HL-60 (cell line): ENCODE measurements around the gene FAM149A.

Experiments
- DNase-seq, 2 experiments: peaks; one replicate each; pipeline ENCODE4 v3.0.0-alpha.2; 2010 to 2020; ENCODE audit warnings: low read depth in 1 of 2, low spot score in 1 of 2
- H3K27ac ChIP-seq: fragments of 250-450 bp; sonication (Bioruptor Pico); replicated peaks from 2 replicates; pipeline ENCODE4 v1.5.1; 2020; ENCODE audit warnings: mild to moderate bottlenecking, moderate library complexity
- H3K27me3 ChIP-seq: fragments of 250-450 bp; sonication (Bioruptor Pico); 2 replicates; pipeline ENCODE4 v1.5.1; 2021; ENCODE audit warnings: mild to moderate bottlenecking, moderate library complexity; ENCODE audit not compliant: insufficient read depth, poor library complexity, severe bottlenecking
- H3K4me3 ChIP-seq: replicated peaks from 2 replicates; pipeline ENCODE4 v1.5.1; 2011; ENCODE audit warnings: mild to moderate bottlenecking, control low read depth, low read length; ENCODE audit not compliant: insufficient read depth
- CTCF ChIP-seq: IDR thresholded peaks from one replicate; pipeline ENCODE4 v1.5.1; 2011; ENCODE audit warnings: low read length, control low read depth, inconsistent platforms; ENCODE audit not compliant: insufficient read depth
- GABPA ChIP-seq: IDR thresholded peaks from 2 replicates; pipeline ENCODE4 v1.6.1; 2012; ENCODE audit warnings: low read depth
- POLR2AphosphoS5 ChIP-seq: IDR thresholded peaks from 2 replicates; pipeline ENCODE4 v1.6.1; 2012; ENCODE audit warnings: low read depth
- REST ChIP-seq: IDR thresholded peaks from 2 replicates; pipeline ENCODE4 v1.6.1; 2012; ENCODE audit warnings: low read depth; ENCODE audit not compliant: insufficient replicate concordance
- SPI1 ChIP-seq: IDR thresholded peaks from 2 replicates; pipeline ENCODE4 v1.6.1; 2012; ENCODE audit warnings: low read depth, mild to moderate bottlenecking, borderline replicate concordance

FAM149A gene

GRCh38 chr4:186150926-186151325, 46.4 kb downstream of the FAM149A start:
- no peak overlapping the region for H3K27ac ChIP-seq
- H3K27me3 ChIP-seq: peaks cover 14% of the 10 kb centered on the region
- no peak for DNase-seq
- H3K4me3 ChIP-seq: no peak overlapping the region
- TF ChIP-seq GABPA (no peak), POLR2AphosphoS5 (no peak), CTCF (no peak), REST (no peak), SPI1 (no peak)

GRCh38 chr4:186151499-186151898, 47.0 kb downstream of the FAM149A start:
- H3K27ac ChIP-seq: no peak overlapping the region
- peaks cover 10% of the 10 kb centered on the region for H3K27me3 ChIP-seq
- TF ChIP-seq POLR2AphosphoS5 (no peak), CTCF (no peak), REST (no peak), GABPA (no peak), SPI1 (no peak)
- no peak overlapping the region for H3K4me3 ChIP-seq
- DNase-seq: no peak

- no peak for DNase-seq
- Histone ChIP-seq H3K4me3 (no peak overlapping the region), H3K27ac (no peak overlapping the region), H3K27me3 (no peaks in the 10 kb centered on the region)
- TF ChIP-seq SPI1 (no peak), POLR2AphosphoS5 (no peak), CTCF (no peak), GABPA (no peak), REST (no peak)
Observed at GRCh38 chr4:186158021-186158813, 53.7 kb downstream of the FAM149A start.
